ENCODE results near the gene PPFIA1. TPM values are rescaled to one million over a fixed set of nuclear protein-coding genes. Genes with fewer than 3 reads are reported as not detected.
A peak's percentile ranks its signal among the peaks of the same experiment; 100 is the strongest.

Gene PPFIA1
- total RNA-seq, 4 donors from 2014 or later: 18.8 to 79.7 (median 39.1) TPM

DNA sequence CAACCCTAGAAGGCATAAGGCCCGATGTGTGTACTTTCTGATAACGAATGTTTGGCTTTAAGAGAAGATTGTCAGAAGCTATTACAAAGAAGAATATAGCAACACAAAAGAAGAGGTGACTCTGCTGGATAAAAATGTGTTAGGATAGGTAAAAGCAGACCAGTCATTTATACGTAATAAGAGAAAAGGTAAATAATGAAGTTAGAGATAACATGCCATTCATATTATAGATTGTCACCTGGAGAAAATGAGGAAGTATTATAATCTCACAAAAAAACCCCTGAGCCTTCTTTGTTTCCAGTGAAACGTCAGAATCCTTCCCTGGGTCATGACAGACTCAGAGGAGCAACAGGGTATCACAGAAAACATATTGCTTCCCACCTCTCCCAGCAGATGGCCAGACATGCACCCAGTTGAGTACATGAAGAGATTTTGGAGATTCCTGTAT, 36.1 kb downstream of the PPFIA1 start:
- Histone ChIP-seq H3K4me1 (peaks cover 0 to 9% of the 10 kb centered on the region in 2 donors), H3K36me3 (no peaks in the 10 kb centered on the region), H3K9me3 (no peaks in the 10 kb centered on the region), H3K27ac (peak overlapping the region in 1 of 2 donors; percentile 22), H3K4me3 (no peak overlapping the region), H3K27me3 (no peaks in the 10 kb centered on the region)
- TF ChIP-seq, protein P1, sequence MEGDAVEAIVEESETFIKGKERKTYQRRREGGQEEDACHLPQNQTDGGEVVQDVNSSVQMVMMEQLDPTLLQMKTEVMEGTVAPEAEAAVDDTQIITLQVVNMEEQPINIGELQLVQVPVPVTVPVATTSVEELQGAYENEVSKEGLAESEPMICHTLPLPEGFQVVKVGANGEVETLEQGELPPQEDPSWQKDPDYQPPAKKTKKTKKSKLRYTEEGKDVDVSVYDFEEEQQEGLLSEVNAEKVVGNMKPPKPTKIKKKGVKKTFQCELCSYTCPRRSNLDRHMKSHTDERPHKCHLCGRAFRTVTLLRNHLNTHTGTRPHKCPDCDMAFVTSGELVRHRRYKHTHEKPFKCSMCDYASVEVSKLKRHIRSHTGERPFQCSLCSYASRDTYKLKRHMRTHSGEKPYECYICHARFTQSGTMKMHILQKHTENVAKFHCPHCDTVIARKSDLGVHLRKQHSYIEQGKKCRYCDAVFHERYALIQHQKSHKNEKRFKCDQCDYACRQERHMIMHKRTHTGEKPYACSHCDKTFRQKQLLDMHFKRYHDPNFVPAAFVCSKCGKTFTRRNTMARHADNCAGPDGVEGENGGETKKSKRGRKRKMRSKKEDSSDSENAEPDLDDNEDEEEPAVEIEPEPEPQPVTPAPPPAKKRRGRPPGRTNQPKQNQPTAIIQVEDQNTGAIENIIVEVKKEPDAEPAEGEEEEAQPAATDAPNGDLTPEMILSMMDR (IDR thresholded peaks at IDR 0.05): no peak
- no peak for TF ChIP-seq POLR2A (IDR thresholded peaks at IDR 0.05)
- DNase-seq: no peak
- intact Hi-C loops (cut with DNase I; ENCODE audit: low total_unique reads): no loop called here

DNA sequence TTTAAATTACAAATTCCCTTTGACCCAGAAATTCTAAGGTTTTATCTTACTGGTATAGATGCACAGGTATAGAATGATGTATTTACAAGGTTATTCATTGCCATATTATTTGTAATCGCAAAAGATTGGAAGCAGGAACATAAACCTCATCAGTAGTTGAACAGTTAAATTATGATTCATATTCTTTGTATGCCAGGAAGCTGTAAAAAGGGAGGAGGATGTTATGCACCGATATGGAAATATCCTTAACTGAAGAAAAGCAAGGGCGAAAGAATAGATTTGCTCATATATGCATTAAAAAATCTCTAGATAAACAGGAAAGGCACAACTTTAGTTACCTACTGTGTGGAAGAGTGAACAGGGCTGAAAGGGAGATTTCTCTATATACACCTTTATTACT, 36.7 kb downstream of the PPFIA1 start:
- Histone ChIP-seq H3K36me3 (no peaks in the 10 kb centered on the region), H3K27me3 (no peaks in the 10 kb centered on the region), H3K4me1 (peaks cover 0 to 9% of the 10 kb centered on the region in 2 donors), H3K27ac (peak overlapping the region in 1 of 2 donors; percentile 22), H3K9me3 (no peaks in the 10 kb centered on the region), H3K4me3 (no peak overlapping the region)
- intact Hi-C loops (cut with DNase I; ENCODE audit: low total_unique reads): no loop called here
- no peak for TF ChIP-seq POLR2A (IDR thresholded peaks at IDR 0.05)
- TF ChIP-seq, protein P1 (IDR thresholded peaks at IDR 0.05): no peak
- DNase-seq: no peak

DNA sequence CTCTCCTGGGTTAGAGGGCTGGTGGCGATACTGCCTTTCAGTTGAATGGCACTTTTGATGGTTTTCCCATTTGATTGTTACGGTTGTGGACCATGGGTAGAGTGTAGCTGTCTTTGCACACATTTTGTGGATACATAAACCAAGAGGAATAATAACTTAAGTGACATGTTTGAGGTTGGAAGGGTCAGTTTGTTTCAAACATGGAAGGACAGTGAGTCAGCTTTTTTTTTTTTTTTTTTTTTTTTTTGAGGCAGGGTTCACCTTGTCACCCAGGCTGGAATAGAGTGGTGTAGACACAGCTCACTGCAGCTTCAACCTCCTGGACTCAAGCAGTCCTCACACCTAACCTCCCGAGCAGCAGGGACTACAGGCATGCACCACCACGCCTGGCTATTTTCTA, 41.1 kb downstream of the PPFIA1 start:
- TF ChIP-seq, protein P1 (IDR thresholded peaks at IDR 0.05): no peak
- TF ChIP-seq POLR2A (IDR thresholded peaks at IDR 0.05): no peak

DNA sequence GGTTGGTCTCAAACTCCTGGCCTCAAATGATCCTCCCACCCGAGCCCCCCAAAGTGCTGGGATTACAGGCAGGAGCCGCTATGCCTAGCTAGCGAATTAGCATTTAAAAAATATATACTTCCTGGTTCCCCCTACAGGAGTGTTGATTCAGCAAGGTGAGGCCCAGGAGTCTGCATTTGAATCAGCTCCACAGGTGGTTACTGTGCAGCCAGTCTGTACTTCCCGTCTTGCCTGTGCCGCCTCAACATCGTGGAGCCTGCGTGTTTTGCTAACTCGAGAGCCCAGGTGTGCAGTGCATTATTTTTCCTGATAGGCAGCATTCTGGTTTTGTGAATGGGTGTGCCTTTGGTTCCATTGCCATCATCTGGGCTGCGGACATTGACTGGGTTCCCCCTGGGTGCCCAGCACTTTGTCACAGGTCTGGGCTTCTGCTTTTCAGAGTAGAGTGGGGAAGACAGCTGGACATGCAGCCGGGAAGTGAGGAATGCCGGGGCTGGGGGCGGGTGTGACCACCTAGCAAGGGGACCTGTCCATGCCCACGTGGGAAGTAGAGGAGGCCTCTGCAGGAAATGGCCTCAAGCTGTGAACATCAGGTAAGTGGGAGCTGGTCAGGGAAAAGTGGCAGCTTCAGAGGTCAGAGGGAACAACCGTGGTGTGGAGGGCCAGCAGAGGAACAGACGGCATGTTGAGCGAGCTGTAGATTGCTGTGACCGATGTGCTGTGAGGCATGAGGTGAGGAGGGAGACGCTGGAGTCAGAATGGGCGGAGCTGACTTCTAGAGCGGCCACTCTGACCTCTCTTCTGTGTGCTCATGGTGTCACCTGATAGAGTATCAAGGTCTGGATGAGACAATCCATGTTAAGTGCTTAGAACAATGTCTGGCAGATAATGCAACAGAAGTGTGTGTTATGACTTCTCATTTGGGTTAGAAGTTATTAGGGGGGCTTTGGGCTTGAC, 42.2 kb downstream of the PPFIA1 start:
- intact Hi-C loops (cut with DNase I; ENCODE audit: low total_unique reads): no loop called here
- DNase-seq: no peak
- TF ChIP-seq, protein P1 (IDR thresholded peaks at IDR 0.05): no peak
- no peak for TF ChIP-seq POLR2A (IDR thresholded peaks at IDR 0.05)

More for the DNA sequence above, 41.1 kb downstream of the PPFIA1 start:
- H3K9me3 ChIP-seq: no peaks in the 10 kb centered on the region
- H3K4me3 ChIP-seq: no peak overlapping the region
- no peak for DNase-seq
- intact Hi-C loops (cut with DNase I; ENCODE audit: low total_unique reads): no loop called here
- no peaks in the 10 kb centered on the region for H3K27me3 ChIP-seq
- H3K4me1 ChIP-seq: no peaks in the 10 kb centered on the region
- H3K36me3 ChIP-seq: no peaks in the 10 kb centered on the region
- no peak overlapping the region for H3K27ac ChIP-seq

DNA sequence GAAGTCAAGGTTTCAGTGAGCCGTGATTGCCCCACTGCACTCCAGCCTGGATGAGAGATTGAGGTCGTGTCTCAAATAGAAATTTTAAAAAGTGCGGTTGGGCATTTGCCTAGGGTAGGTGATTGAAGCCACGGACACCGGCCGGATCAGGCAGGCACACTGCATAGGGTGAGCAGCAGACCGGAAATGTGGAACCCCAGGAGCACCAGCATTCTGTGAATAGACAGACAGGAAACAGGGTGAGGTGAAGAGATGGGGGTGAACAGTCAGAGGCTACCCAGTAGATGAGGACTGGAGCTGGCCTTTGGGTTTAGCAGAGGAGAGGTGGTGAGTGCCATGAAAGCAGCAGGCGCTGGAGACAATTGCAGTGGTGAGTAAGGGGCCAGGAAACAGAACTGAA, 43.5 kb downstream of the PPFIA1 start:
- H3K36me3 ChIP-seq: no peaks in the 10 kb centered on the region
- no peak overlapping the region for H3K4me3 ChIP-seq
- H3K4me1 ChIP-seq: no peaks in the 10 kb centered on the region
- H3K27me3 ChIP-seq: no peaks in the 10 kb centered on the region
- no peaks in the 10 kb centered on the region for H3K9me3 ChIP-seq
- H3K27ac ChIP-seq: no peak overlapping the region
- no peak for DNase-seq
- TF ChIP-seq, protein P1 (IDR thresholded peaks at IDR 0.05): no peak
- TF ChIP-seq POLR2A (IDR thresholded peaks at IDR 0.05): no peak
- intact Hi-C loops (cut with DNase I; ENCODE audit: low total_unique reads): no loop called here

More for the DNA sequence above, 42.2 kb downstream of the PPFIA1 start:
- no peaks in the 10 kb centered on the region for H3K36me3 ChIP-seq
- no peaks in the 10 kb centered on the region for H3K9me3 ChIP-seq
- H3K4me3 ChIP-seq: no peak overlapping the region
- H3K27ac ChIP-seq: no peak overlapping the region
- no peaks in the 10 kb centered on the region for H3K27me3 ChIP-seq
- H3K4me1 ChIP-seq: no peaks in the 10 kb centered on the region

Measured in uterus (tissue), 4 donors.